SK-N-SH (cell line): ENCODE data around the gene CCDC178. TPM values are rescaled to one million over a fixed set of nuclear protein-coding genes. Genes with fewer than 3 reads are reported as not detected.

Source experiments
- CTCF ChIA-PET: fragments of 300-600, 350-600 bp; formaldehyde crosslinking; extraction: SDS; loops from one replicate; lab custom pipeline; 2021; lab: Yijun Ruan, JAX
- POLR2A ChIA-PET: fragments of 350-600 bp; sonication (Branson Sonifier 250); formaldehyde crosslinking; extraction: SDS; loops from one replicate; lab custom pipeline; 2020; ENCODE audit warnings: antibody characterized with exemption, inconsistent platforms; lab: Yijun Ruan, JAX
- DNase-seq: peaks from one replicate; pipeline ENCODE4 v3.0.0; 2012
- H2AFZ ChIP-seq: fragments of 200-600 bp; sonication (generic); 2 replicates; pipeline ENCODE4 v1.8.1; 2016; ENCODE audit warnings: antibody characterized with exemption, mild to moderate bottlenecking, low read depth
- H3F3A ChIP-seq: fragments of 200-600 bp; sonication (generic); replicated peaks from 2 replicates; pipeline ENCODE3; 2016; ENCODE audit warnings: antibody characterized with exemption, mild to moderate bottlenecking; ENCODE audit not compliant: insufficient read depth
- H3K27ac ChIP-seq, 2 experiments: fragments of 200-500 bp in 1 of 2; fragments of 200-600 bp in 1 of 2; sonication (Bioruptor generic) in 1 of 2; sonication (generic), shearing (Covaris generic) in 1 of 2; 2 replicates each; pipeline versions ENCODE4 v1.5.1 to v1.6.1; 2014 to 2016; ENCODE audit warnings: low read depth in 2 of 2, inconsistent platforms in 1 of 2, low read length in 1 of 2, mild to moderate bottlenecking in 1 of 2, mixed read lengths in 1 of 2
- H3K27me3 ChIP-seq: fragments of 200-600 bp; sonication (generic), shearing (Covaris generic); 2 replicates; pipeline ENCODE4 v1.6.1; 2016; ENCODE audit warnings: mixed run types; ENCODE audit not compliant: insufficient read depth
- H3K36me3 ChIP-seq, 2 experiments: fragments of 200-500 bp in 1 of 2; fragments of 200-600 bp in 1 of 2; sonication (Bioruptor generic) in 1 of 2; sonication (generic) in 1 of 2; replicated peaks in 1 of 2; 2 replicates each; pipeline versions ENCODE3 to v1.5.1; 2014 to 2016; ENCODE audit warnings: low read length in 1 of 2, mild to moderate bottlenecking in 1 of 2; ENCODE audit not compliant: insufficient read depth in 2 of 2, control insufficient read depth in 1 of 2
- H3K4me1 ChIP-seq, 2 experiments: fragments of 200-500 bp in 1 of 2; fragments of 200-600 bp in 1 of 2; sonication (Bioruptor generic) in 1 of 2; sonication (generic), shearing (Covaris generic) in 1 of 2; 2 replicates each; pipeline versions ENCODE4 v1.5.1 to v1.6.1; 2014 to 2016; ENCODE audit warnings: low read depth in 1 of 2, low read length in 1 of 2, mixed run types in 1 of 2; ENCODE audit not compliant: insufficient read depth in 2 of 2, control insufficient read depth in 1 of 2
- H3K4me2 ChIP-seq: fragments of 200-600 bp; sonication (generic), shearing (Covaris generic); 2 replicates; pipeline ENCODE4 v1.6.1; 2017; ENCODE audit warnings: mixed run types
- H3K4me3 ChIP-seq, 2 experiments: fragments of 200-500 bp in 1 of 2; fragments of 200-600 bp in 1 of 2; sonication (Bioruptor generic) in 1 of 2; sonication (generic), shearing (Covaris generic) in 1 of 2; 2 replicates each; pipeline versions ENCODE4 v1.5.1 to v1.8.1; 2014 to 2016; ENCODE audit warnings: low read depth in 2 of 2, inconsistent platforms in 1 of 2, low read length in 1 of 2, mild to moderate bottlenecking in 1 of 2, mixed read lengths in 1 of 2, moderate library complexity in 1 of 2
- H3K79me2 ChIP-seq: fragments of 200-600 bp; sonication (generic); 2 replicates; pipeline ENCODE4 v1.8.1; 2017; ENCODE audit warnings: mild to moderate bottlenecking; ENCODE audit not compliant: insufficient read depth
- H3K9ac ChIP-seq: fragments of 200-600 bp; sonication (generic); 2 replicates; pipeline ENCODE4 v1.6.1; 2017; ENCODE audit warnings: mixed run types
- H3K9me2 ChIP-seq: fragments of 200-600 bp; sonication (generic); 2 replicates; pipeline ENCODE4 v1.6.1; 2017; ENCODE audit warnings: mixed run types
- H3K9me3 ChIP-seq: fragments of 200-600 bp; sonication (generic); 2 replicates; pipeline ENCODE4 v1.6.1; 2017; ENCODE audit warnings: mixed run types, mild to moderate bottlenecking, moderate library complexity
- H4K20me1 ChIP-seq: fragments of 200-600 bp; sonication (generic); 2 replicates; pipeline ENCODE4 v1.6.1; 2017; ENCODE audit warnings: mild to moderate bottlenecking, mixed run types; ENCODE audit not compliant: insufficient read depth
- CHD2 ChIP-seq: fragments of 150-350 bp; IDR thresholded peaks from 2 replicates; pipeline ENCODE4 v1.6.1; 2018; ENCODE audit warnings: low read length; ENCODE audit not compliant: partially characterized antibody
- CTCF ChIP-seq: fragments of 200-600 bp; sonication (generic); IDR thresholded peaks from 2 replicates; pipeline ENCODE4 v1.6.1; 2017; ENCODE audit warnings: antibody characterized with exemption, mild to moderate bottlenecking, moderate library complexity
- ELF1 ChIP-seq: IDR thresholded peaks from 2 replicates; pipeline ENCODE4 v1.4.0; 2012
- FOXJ3 ChIP-seq: sonication (generic); formaldehyde crosslinking; IDR thresholded peaks from 2 replicates; pipeline ENCODE4 v1.5.1; 2020; ENCODE audit warnings: mild to moderate bottlenecking, missing genetic modification reagents
- GABPA ChIP-seq: IDR thresholded peaks from 2 replicates; pipeline ENCODE4 v1.4.0; 2012; ENCODE audit warnings: low read depth, mild to moderate bottlenecking
- GATA2 ChIP-seq: sonication (generic); formaldehyde crosslinking; IDR thresholded peaks from 2 replicates; pipeline ENCODE4 v1.5.0; 2020; ENCODE audit warnings: mild to moderate bottlenecking, missing genetic modification reagents
- JUND ChIP-seq: IDR thresholded peaks from 2 replicates; pipeline ENCODE4 v1.4.0; 2012
- RCOR1 ChIP-seq: fragments of 150-350 bp; IDR thresholded peaks from 2 replicates; pipeline ENCODE4 v1.6.1; 2017; ENCODE audit warnings: antibody characterized with exemption, low read length
- REST ChIP-seq: IDR thresholded peaks from 2 replicates; pipeline ENCODE4 v1.6.1; 2012; ENCODE audit warnings: mild to moderate bottlenecking, low read depth, low read length, moderate library complexity
- RXRA ChIP-seq: IDR thresholded peaks from 2 replicates; pipeline ENCODE4 v1.4.0; 2012; ENCODE audit warnings: low read depth, mild to moderate bottlenecking, borderline replicate concordance
- SIN3A ChIP-seq: IDR thresholded peaks from 2 replicates; pipeline ENCODE4 v1.6.1; 2012; ENCODE audit warnings: low read depth, mild to moderate bottlenecking, low read length, moderate library complexity, borderline replicate concordance
- TEAD4 ChIP-seq: IDR thresholded peaks from 2 replicates; pipeline ENCODE4 v1.4.0; 2012; ENCODE audit warnings: mild to moderate bottlenecking, borderline replicate concordance; ENCODE audit not compliant: insufficient read depth
- YY1 ChIP-seq: IDR thresholded peaks from 2 replicates; pipeline ENCODE4 v1.4.0; 2012; ENCODE audit warnings: low read depth, mild to moderate bottlenecking
- WGBS: methylation state at CpG from one replicate; pipeline ENCODE4 v1.1.6; 2017; ENCODE audit warnings: low lambda C conversion rate; 5-methylcytosine and 5-hydroxymethylcytosine counted together
- polyA plus RNA-seq, 3 experiments: library from polyadenylated mRNA; depleted of rRNA; stranded (reverse); fragments of >200 nt; gene quantifications; 2 replicates each; pipeline ENCODE4 v1.2.3, GENCODE V29; 2012

CCDC178 gene
- polyA plus RNA-seq, 1 of the 3 experiments (the other 2 are of a cell fraction) = not detected

- Histone ChIP-seq H3K36me3 (no peaks in the 10 kb centered on the region), H3K4me2 (no peak overlapping the region), H3K9me3 (no peaks in the 10 kb centered on the region), H3K9me2 (no peaks in the 10 kb centered on the region), H3F3A (no peaks in the 10 kb centered on the region), H3K9ac (no peak overlapping the region), H2AFZ (no peak overlapping the region), H3K79me2 (no peaks in the 10 kb centered on the region), H3K4me1 (peaks cover 0 to 8% of the 10 kb centered on the region in 2 experiments; a peak in 1 of 4 replicates), H4K20me1 (no peaks in the 10 kb centered on the region), H3K27ac (no peak overlapping the region), H3K4me3 (no peak overlapping the region), H3K27me3 (no peaks in the 10 kb centered on the region)
- ChIA-PET CTCF (no interaction called here), POLR2A (no interaction called here)
- DNase-seq = peak; percentile 9
- WGBS = 15% methylated on average over 3 of the region's 6 CpGs
- TF ChIP-seq CTCF (no peak), GATA2 (CRISPR knock-in tag) (no peak), REST (no peak), RXRA (no peak)
Observed at GRCh38 chr18:33062834-33063364, 377.6 kb downstream of the CCDC178 start.

- TF ChIP-seq ELF1 (no peak), YY1 (no peak), CHD2 (no peak), RCOR1 (no peak), SIN3A (no peak), GATA2 (CRISPR knock-in tag) (no peak), JUND (no peak), FOXJ3 (no peak), GABPA (no peak), TEAD4 (no peak)
- ChIA-PET POLR2A (no interaction called here), CTCF (no interaction called here)
- Histone ChIP-seq H3K9ac (no peak overlapping the region), H4K20me1 (no peaks in the 10 kb centered on the region), H3K4me3 (no peak overlapping the region), H3K9me2 (no peaks in the 10 kb centered on the region), H3F3A (no peaks in the 10 kb centered on the region), H3K36me3 (no peaks in the 10 kb centered on the region), H3K27ac (no peak overlapping the region), H3K27me3 (no peaks in the 10 kb centered on the region), H3K79me2 (no peaks in the 10 kb centered on the region), H3K4me2 (no peak overlapping the region), H2AFZ (no peak overlapping the region), H3K4me1 (no peaks in the 10 kb centered on the region; a peak in 1 of 4 replicates), H3K9me3 (no peaks in the 10 kb centered on the region)
- no peak for DNase-seq
- WGBS = 19% methylated on average over 2 of the region's 2 CpGs
Observed at GRCh38 chr18:33052886-33053285, 387.6 kb downstream of the CCDC178 start.
